ENCODE data around the gene COL11A1. TPM values are rescaled to one million over a fixed set of nuclear protein-coding genes. Genes with fewer than 3 reads are reported as not detected.

Gene COL11A1
- polyA plus RNA-seq, 1 of the 3 experiments (the other 2 are of a cell fraction) = 0.13 TPM

DNA sequence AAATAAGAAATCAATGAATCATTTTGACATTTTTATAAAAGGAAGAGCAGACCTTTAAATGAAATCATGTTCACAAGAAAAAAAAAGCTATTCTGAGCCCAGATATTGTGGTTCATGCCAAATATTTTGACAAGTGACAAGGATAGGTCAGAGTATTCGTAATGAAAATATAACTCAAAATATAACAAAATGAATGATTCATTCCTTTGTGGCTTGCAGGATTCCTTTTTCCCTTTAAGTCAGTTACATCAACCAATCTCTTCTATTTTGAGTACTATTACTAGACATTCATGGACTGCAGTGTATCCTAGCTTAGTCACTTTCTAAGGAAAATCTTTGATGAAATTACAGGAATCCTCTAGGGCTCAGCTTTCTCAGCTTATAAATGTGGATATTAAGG, 188.7 kb downstream of the COL11A1 start (continued):
- TF ChIP-seq REST (IDR thresholded peaks at IDR 0.05; ENCODE audit: low read depth, low read length) (no peak), TAF1 (IDR thresholded peaks at IDR 0.05; ENCODE audit: borderline replicate concordance, low read depth, low read length) (no peak), TEAD4 (IDR thresholded peaks at IDR 0.05; ENCODE audit: borderline replicate concordance, insufficient read depth) (peak; percentile 78)
- TF ChIP-seq, protein P1, sequence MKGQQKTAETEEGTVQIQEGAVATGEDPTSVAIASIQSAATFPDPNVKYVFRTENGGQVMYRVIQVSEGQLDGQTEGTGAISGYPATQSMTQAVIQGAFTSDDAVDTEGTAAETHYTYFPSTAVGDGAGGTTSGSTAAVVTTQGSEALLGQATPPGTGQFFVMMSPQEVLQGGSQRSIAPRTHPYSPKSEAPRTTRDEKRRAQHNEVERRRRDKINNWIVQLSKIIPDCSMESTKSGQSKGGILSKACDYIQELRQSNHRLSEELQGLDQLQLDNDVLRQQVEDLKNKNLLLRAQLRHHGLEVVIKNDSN (IDR thresholded peaks at IDR 0.05; ENCODE audit: borderline replicate concordance, low read depth) = no peak

- POLR2A ChIA-PET = no interaction called here
- 42% methylated on average over 1 of the region's 1 CpG for WGBS (ENCODE audit: low lambda C conversion rate)
- Histone ChIP-seq H3K9ac (no peak overlapping the region), H3K9me3 (no peaks in the 10 kb centered on the region), H3F3A (replicated peaks; ENCODE audit: insufficient read depth) (peaks cover 5% of the 10 kb centered on the region), H3K36me3 (replicated peaks in 1 of 2; ENCODE audit: control insufficient read depth in 1 of 2, insufficient read depth in 2 of 2, low read length in 1 of 2) (no peaks in the 10 kb centered on the region), H3K4me1 (ENCODE audit: control insufficient read depth in 1 of 2, insufficient read depth in 2 of 2, low read depth in 1 of 2, low read length in 1 of 2) (0 out of 4 replicates have a peak, but pooled peaks cover 0 to 4% of the 10 kb centered on the region in 2 experiments), H3K27me3 (ENCODE audit: insufficient read depth) (no peaks in the 10 kb centered on the region), H3K9me2 (no peaks in the 10 kb centered on the region), H3K4me3 (ENCODE audit: low read depth in 2 of 2, low read length in 1 of 2) (no peak overlapping the region), H3K4me2 (no peak overlapping the region), H3K79me2 (ENCODE audit: insufficient read depth) (no peaks in the 10 kb centered on the region), H4K20me1 (ENCODE audit: insufficient read depth) (no peaks in the 10 kb centered on the region), H3K27ac (ENCODE audit: low read depth in 2 of 2, low read length in 1 of 2) (no peak overlapping the region), H2AFZ (ENCODE audit: low read depth) (no peak overlapping the region)
- no peak for DNase-seq
- TF ChIP-seq JUND (IDR thresholded peaks at IDR 0.05) = 0 out of 2 replicates have a peak, but pooled peaks have one; percentile 11
- TF ChIP-seq RFX5 (IDR thresholded peaks at IDR 0.05; ENCODE audit: low read length) = no peak
- 0 out of 2 replicates have a peak, but pooled peaks have one; percentile 34 for TF ChIP-seq FOSL2 (IDR thresholded peaks at IDR 0.05; ENCODE audit: borderline replicate concordance, low read depth)
- CTCF ChIA-PET = no interaction called here
These were observed 206.3 kb downstream of the COL11A1 start for GRCh38 chr1:102901996-102902395.

GRCh38 chr1:102899935-102900334, 208.4 kb downstream of the COL11A1 start:
- Histone ChIP-seq H3K79me2 (ENCODE audit: insufficient read depth) (no peaks in the 10 kb centered on the region), H3K9me2 (no peaks in the 10 kb centered on the region), H3K9ac (no peak overlapping the region), H3K4me1 (ENCODE audit: control insufficient read depth in 1 of 2, insufficient read depth in 2 of 2, low read depth in 1 of 2, low read length in 1 of 2) (0 out of 4 replicates have a peak, but pooled peaks cover 0 to 4% of the 10 kb centered on the region in 2 experiments), H4K20me1 (ENCODE audit: insufficient read depth) (no peaks in the 10 kb centered on the region), H3F3A (replicated peaks; ENCODE audit: insufficient read depth) (peaks cover 5% of the 10 kb centered on the region), H3K27ac (ENCODE audit: low read depth in 2 of 2, low read length in 1 of 2) (no peak overlapping the region), H3K4me2 (no peak overlapping the region), H2AFZ (ENCODE audit: low read depth) (no peak overlapping the region), H3K27me3 (ENCODE audit: insufficient read depth) (no peaks in the 10 kb centered on the region), H3K4me3 (ENCODE audit: low read depth in 2 of 2, low read length in 1 of 2) (no peak overlapping the region), H3K36me3 (replicated peaks in 1 of 2; ENCODE audit: control insufficient read depth in 1 of 2, insufficient read depth in 2 of 2, low read length in 1 of 2) (no peaks in the 10 kb centered on the region), H3K9me3 (no peaks in the 10 kb centered on the region)
- ChIA-PET POLR2A (no interaction called here), CTCF (no interaction called here)
- TF ChIP-seq TAF1 (IDR thresholded peaks at IDR 0.05; ENCODE audit: borderline replicate concordance, low read depth, low read length) = no peak
- no peak for TF ChIP-seq MEF2A (IDR thresholded peaks at IDR 0.05; ENCODE audit: borderline replicate concordance, low read depth)
- no peak for TF ChIP-seq MXI1 (IDR thresholded peaks at IDR 0.05; ENCODE audit: low read depth, low read length)
- TF ChIP-seq NFIC (IDR thresholded peaks at IDR 0.05; ENCODE audit: borderline replicate concordance) = no peak
- TF ChIP-seq NRF1 (IDR thresholded peaks at IDR 0.05; ENCODE audit: low read depth, low read length) = no peak
- no peak for TF ChIP-seq FOXM1 (IDR thresholded peaks at IDR 0.05; ENCODE audit: low read depth)
- no peak for TF ChIP-seq FOSL2 (IDR thresholded peaks at IDR 0.05; ENCODE audit: borderline replicate concordance, low read depth)
- TF ChIP-seq RCOR1 (IDR thresholded peaks at IDR 0.05; ENCODE audit: low read length) = no peak
- TF ChIP-seq, protein P2, sequence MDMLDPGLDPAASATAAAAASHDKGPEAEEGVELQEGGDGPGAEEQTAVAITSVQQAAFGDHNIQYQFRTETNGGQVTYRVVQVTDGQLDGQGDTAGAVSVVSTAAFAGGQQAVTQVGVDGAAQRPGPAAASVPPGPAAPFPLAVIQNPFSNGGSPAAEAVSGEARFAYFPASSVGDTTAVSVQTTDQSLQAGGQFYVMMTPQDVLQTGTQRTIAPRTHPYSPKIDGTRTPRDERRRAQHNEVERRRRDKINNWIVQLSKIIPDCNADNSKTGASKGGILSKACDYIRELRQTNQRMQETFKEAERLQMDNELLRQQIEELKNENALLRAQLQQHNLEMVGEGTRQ (IDR thresholded peaks at IDR 0.05; ENCODE audit: borderline replicate concordance, low read depth, low read length) = no peak
- TF ChIP-seq IRF3 (IDR thresholded peaks at IDR 0.05; ENCODE audit: low read depth, low read length) = no peak
- TF ChIP-seq, protein P1 (IDR thresholded peaks at IDR 0.05; ENCODE audit: borderline replicate concordance, low read depth) = no peak
- TF ChIP-seq TCF12 (IDR thresholded peaks at IDR 0.05) = no peak
- TF ChIP-seq GABPA (IDR thresholded peaks at IDR 0.05; ENCODE audit: low read depth) = no peak
- DNase-seq = no peak
- 90% methylated on average over 3 of the region's 3 CpGs for WGBS (ENCODE audit: low lambda C conversion rate)
